Measurements from ENCODE around the gene XPO5.

Gene XPO5

DNA sequence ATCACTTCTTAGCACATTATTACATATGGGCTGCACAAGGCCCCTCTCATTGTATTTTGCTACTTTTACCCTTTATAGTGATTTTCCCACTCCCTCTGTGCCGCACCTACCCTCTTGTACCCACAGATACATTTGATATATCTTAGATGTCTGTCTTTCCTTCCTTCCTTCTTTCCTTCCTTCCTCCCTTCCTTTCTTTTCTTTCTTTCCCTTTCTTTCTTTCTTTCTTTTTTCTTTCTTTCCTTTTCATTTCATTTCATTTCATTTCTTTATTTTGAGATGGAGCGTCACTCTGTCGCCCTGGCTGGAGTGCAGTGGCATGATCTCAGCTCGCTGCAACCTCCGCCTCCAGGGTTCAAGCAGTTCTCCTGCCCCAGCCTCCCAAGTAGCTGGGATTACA, 12.4 kb upstream of the XPO5 start:
- no peak overlapping the region for H3K4me3 ChIP-seq (replicated peaks; ENCODE audit: low read depth, low read length)
- no peak for DNase-seq (ENCODE audit: low read depth)
- TF ChIP-seq, protein P1, sequence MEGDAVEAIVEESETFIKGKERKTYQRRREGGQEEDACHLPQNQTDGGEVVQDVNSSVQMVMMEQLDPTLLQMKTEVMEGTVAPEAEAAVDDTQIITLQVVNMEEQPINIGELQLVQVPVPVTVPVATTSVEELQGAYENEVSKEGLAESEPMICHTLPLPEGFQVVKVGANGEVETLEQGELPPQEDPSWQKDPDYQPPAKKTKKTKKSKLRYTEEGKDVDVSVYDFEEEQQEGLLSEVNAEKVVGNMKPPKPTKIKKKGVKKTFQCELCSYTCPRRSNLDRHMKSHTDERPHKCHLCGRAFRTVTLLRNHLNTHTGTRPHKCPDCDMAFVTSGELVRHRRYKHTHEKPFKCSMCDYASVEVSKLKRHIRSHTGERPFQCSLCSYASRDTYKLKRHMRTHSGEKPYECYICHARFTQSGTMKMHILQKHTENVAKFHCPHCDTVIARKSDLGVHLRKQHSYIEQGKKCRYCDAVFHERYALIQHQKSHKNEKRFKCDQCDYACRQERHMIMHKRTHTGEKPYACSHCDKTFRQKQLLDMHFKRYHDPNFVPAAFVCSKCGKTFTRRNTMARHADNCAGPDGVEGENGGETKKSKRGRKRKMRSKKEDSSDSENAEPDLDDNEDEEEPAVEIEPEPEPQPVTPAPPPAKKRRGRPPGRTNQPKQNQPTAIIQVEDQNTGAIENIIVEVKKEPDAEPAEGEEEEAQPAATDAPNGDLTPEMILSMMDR (IDR thresholded peaks at IDR 0.05; ENCODE audit: low read length, missing control alignments) = no peak

DNA sequence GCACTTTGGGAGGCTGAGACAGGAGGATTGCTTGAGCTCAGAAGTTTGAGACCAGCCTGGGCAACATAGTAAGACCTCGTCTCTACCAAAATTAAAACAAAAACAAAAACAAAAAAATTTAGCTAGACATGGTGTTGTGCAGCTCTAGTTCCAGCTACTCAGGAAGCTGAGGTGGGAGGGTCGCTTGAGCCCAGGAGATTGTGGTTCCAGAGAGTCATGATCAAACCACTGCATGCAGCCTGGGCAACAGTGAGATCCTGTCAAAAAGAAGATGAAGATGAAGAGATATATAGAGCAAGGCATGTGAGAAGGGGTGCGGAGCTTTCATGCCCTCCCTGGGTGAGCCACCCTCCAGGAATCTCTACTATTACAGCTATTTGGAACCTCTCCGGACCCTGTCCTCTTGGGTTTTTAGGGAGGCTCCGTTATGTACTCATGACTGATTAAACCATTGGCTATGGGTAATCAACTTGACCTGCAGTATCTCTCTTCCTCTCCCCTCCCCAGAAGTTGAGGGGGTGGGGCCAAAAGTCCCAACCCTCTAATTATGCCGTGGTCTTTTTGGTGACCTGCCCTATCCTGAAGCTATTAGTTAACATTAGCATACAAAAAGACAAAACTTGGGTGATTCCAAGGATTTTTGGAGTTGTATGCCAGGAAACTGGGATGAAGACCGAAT, 9.2 kb upstream of the XPO5 start:
- DNase-seq (ENCODE audit: low read depth) = no peak

DNA sequence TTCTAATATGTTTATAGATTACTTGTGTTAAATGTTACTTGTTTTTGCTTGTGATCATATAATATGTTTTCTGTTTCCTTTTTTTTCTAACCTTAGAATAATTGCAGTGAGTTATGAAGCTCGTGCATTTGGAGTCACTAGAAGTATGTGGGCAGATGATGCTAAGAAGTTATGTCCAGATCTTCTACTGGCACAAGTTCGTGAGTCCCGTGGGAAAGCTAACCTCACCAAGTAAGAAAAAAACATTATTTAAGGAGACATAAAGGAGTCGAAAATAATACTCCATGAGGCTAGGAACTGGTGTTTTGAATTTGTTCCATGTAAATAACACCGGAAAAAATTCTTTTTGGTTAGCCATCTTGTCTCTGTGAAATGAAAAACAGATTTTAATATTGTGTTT, 7.1 kb upstream of the XPO5 start:
- TF ChIP-seq, protein P1 (IDR thresholded peaks at IDR 0.05; ENCODE audit: low read length, missing control alignments) = no peak
- no peak overlapping the region for H3K4me3 ChIP-seq (replicated peaks; ENCODE audit: low read depth, low read length)
- DNase-seq (ENCODE audit: low read depth) = no peak

More for the DNA sequence above, 9.2 kb upstream of the XPO5 start:
- TF ChIP-seq, protein P1 (IDR thresholded peaks at IDR 0.05; ENCODE audit: low read length, missing control alignments) = no peak
- H3K4me3 ChIP-seq (replicated peaks; ENCODE audit: low read depth, low read length) = no peak overlapping the region

DNA sequence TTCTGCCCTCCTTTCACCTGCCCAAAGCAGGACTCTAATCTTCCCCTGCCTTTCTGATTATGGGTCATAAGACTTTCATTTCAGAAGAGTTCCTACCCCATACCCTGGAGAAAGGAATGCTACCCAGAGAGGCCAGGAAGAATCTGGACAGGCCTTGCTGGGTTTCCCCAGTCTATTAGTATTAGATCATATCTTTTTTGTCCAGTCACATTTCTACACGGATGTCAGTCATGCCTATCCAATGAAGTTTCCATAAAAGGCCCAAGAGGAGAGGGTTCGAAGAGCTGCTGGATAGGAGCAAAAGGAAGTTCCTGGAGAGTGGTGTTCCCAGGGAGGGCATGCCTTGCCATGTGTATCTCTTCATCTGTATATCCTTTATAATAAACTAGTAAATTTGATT, 3.3 kb upstream of the XPO5 start:
- TF ChIP-seq, protein P1 (IDR thresholded peaks at IDR 0.05; ENCODE audit: low read length, missing control alignments) = no peak
- DNase-seq (ENCODE audit: low read depth) = no peak
- H3K4me3 ChIP-seq (replicated peaks; ENCODE audit: low read depth, low read length) = no peak overlapping the region

DNA sequence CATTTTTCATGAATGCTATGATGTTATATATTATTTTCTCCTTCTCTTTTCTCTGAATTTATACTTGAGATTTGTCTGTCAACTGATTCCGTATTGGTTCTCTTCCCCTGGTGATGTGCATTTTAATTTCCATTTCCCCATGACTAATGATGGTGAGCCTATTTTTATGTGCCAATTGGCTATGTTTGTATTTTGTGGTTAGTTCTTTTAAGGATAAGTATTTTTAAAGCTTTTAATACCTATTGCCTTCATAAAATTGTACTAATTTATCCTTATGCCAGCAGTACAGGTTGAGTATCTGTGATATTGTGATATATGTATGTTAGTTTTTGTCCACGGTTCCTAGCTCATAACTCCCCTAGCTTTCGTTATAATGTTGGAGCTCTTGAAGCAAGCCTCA, 2.9 kb upstream of the XPO5 start:
- H3K4me3 ChIP-seq (replicated peaks; ENCODE audit: low read depth, low read length) = no peak overlapping the region
- TF ChIP-seq, protein P1 (IDR thresholded peaks at IDR 0.05; ENCODE audit: low read length, missing control alignments) = no peak
- DNase-seq (ENCODE audit: low read depth) = no peak

DNA sequence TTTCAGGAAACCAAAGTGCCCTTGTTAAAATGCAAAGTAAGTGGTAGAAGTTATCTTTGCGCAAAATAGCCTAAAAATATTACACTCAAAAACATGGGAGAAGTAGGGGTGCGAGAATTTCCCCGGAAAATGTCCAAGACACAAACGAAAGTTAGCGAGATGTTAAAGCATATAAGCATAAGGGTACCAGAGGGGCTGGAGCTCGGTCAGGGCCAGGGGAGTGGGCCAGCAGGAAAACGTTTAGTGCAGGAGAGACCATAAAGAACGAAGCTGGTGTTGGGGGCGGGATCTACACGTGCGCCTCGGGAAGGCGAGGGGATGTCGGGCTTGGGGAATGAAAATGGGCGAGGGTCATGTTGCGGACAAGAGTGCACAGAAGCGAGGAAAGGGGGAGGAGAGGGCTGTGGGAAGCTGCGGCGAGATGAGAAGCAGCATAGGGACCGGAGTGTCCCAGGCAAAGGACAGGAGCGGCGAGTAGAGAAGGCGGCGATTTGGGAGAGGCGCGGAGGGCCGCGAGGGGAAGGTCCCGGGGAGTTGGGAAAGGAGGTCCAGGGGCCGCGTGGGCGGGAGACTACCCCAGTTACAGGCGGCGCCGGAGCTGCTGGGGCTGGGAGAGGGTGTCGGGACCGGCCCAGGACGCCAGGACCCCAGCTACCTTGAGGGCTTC, 600 bp downstream of the XPO5 start:
- DNase-seq (ENCODE audit: low read depth) = peak; percentile 13
- peak overlapping the region; percentile 80 for H3K4me3 ChIP-seq (replicated peaks; ENCODE audit: low read depth, low read length)
- TF ChIP-seq, protein P1 (IDR thresholded peaks at IDR 0.05; ENCODE audit: low read length, missing control alignments) = no peak

DNA sequence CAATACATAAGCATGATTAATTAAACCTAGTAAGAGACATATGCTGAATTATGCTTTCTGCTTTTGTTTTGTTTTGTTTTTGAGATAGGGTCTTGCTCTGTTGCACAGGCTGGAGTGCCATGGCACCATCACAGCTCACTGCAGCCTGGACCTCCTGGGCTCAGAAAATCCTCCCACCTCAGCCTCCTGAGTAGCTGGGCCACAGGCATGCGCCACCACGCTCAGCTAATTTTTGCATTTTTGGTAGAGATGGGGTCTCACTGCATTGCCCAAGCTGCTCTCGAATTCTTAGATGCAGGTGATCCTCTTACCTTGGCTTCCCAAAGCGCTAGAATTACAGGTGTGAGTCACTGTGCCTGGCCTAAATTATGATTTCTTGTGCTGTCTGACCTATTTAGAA, 3.8 kb downstream of the XPO5 start:
- H3K4me3 ChIP-seq (replicated peaks; ENCODE audit: low read depth, low read length) = no peak overlapping the region
- no peak for DNase-seq (ENCODE audit: low read depth)
- TF ChIP-seq, protein P1 (IDR thresholded peaks at IDR 0.05; ENCODE audit: low read length, missing control alignments) = no peak

All from fibroblast of pulmonary artery (primary cell).